A549 (cell line): ENCODE results near the gene GNA15.

Experiments
- BHLHE40 ChIP-seq: IDR thresholded peaks from 2 replicates; pipeline ENCODE4 v1.6.1; 2012; ENCODE audit warnings: low read depth, low read length, inconsistent platforms
- CHD4 ChIP-seq: fragments of 200-600 bp; sonication (generic); IDR thresholded peaks from 2 replicates; pipeline ENCODE4 v1.6.1; 2016; ENCODE audit warnings: antibody characterized with exemption, mild to moderate bottlenecking, borderline replicate concordance
- EP300 ChIP-seq, 2 experiments: fragments of >200 bp; sonication (Bioruptor Twin); formaldehyde crosslinking; IDR thresholded peaks; 2 replicates in 1 of 2; 3 replicates in 1 of 2; pipeline ENCODE4 v1.6.1; 2016 to 2017
- POLR2A ChIP-seq: IDR thresholded peaks from 2 replicates; pipeline ENCODE4 v1.6.1; 2012; ENCODE audit warnings: mild to moderate bottlenecking, low read length
- RARB ChIP-seq: fragments of 250-450 bp; sonication (Bioruptor Pico); IDR thresholded peaks from 2 replicates; pipeline ENCODE4 v1.8.0; 2021; ENCODE audit warnings: mild to moderate bottlenecking, moderate library complexity
- RFX5 ChIP-seq: fragments of 450-650 bp; IDR thresholded peaks from 2 replicates; pipeline ENCODE4 v1.7.1; 2014; ENCODE audit warnings: antibody characterized with exemption, mild to moderate bottlenecking, moderate library complexity
- ZSCAN20 ChIP-seq: fragments of 250-450 bp; sonication (Bioruptor Pico); IDR thresholded peaks from 2 replicates; pipeline ENCODE4 v1.8.0; 2022; ENCODE audit warnings: mild to moderate bottlenecking, moderate library complexity
- TF ChIP-seq, protein P1 (sequence below): fragments of >200 bp; sonication (Bioruptor Twin); formaldehyde crosslinking; IDR thresholded peaks from 3 replicates; pipeline ENCODE4 v1.5.1; 2016
- TF ChIP-seq, protein P2 (sequence below): IDR thresholded peaks from 2 replicates; pipeline ENCODE4 v1.6.1; 2012
- TF ChIP-seq, protein P3 (sequence below): fragments of 200-600 bp; sonication (generic); IDR thresholded peaks from 2 replicates; pipeline ENCODE4 v1.6.1; 2016; ENCODE audit warnings: antibody characterized with exemption, mild to moderate bottlenecking, moderate library complexity
- TF ChIP-seq, protein P4 (sequence below): fragments of >200 bp; sonication (Bioruptor Twin); formaldehyde crosslinking; IDR thresholded peaks from 3 replicates; pipeline ENCODE4 v1.6.1; 2016
- TF ChIP-seq, protein P5 (sequence below): IDR thresholded peaks from 2 replicates; pipeline ENCODE4 v1.6.1; 2012

DNA sequence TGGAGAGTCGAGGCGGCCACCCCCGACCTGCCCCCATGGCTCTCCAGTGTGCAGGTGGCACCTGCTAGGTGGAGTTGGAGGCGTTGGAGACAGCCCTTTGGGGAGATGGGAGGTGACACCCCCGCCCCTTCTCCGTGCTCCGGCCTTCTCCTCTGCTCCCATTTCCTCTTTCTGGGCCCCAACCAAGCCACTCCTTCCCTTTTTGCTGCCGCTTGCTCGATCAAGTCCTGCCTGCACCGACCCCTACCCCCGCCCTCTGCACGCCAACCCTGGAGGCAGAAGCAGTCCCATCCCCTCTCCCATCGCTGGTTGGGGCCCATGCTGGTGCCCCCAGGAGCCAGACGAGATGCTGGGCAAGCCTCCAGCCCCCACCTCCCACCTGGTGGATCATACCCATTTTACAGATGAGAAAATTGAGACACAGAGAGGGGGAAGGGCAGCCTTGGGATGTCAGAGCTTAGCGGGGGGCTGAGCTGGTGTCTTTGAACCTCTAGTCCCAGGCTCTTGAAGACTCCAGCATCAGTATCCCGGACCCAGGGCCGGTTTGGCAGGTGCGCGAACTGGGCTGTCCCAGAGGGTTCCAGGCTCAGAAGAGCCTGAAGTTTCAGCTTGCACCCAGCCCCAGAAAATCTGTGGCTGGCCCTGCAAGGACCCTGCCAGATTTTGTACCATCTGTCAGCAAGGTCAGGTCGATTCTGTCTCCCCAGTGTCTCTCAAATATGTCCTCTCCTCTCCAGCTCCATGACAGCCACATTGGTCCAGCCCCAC is 10.3 kb downstream of the GNA15 start:
- TF ChIP-seq, protein P1, sequence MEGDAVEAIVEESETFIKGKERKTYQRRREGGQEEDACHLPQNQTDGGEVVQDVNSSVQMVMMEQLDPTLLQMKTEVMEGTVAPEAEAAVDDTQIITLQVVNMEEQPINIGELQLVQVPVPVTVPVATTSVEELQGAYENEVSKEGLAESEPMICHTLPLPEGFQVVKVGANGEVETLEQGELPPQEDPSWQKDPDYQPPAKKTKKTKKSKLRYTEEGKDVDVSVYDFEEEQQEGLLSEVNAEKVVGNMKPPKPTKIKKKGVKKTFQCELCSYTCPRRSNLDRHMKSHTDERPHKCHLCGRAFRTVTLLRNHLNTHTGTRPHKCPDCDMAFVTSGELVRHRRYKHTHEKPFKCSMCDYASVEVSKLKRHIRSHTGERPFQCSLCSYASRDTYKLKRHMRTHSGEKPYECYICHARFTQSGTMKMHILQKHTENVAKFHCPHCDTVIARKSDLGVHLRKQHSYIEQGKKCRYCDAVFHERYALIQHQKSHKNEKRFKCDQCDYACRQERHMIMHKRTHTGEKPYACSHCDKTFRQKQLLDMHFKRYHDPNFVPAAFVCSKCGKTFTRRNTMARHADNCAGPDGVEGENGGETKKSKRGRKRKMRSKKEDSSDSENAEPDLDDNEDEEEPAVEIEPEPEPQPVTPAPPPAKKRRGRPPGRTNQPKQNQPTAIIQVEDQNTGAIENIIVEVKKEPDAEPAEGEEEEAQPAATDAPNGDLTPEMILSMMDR: no peak
- TF ChIP-seq, protein P2, sequence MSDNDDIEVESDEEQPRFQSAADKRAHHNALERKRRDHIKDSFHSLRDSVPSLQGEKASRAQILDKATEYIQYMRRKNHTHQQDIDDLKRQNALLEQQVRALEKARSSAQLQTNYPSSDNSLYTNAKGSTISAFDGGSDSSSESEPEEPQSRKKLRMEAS: no peak
- TF ChIP-seq RARB: no peak
- no peak for TF ChIP-seq BHLHE40
- no peak for TF ChIP-seq POLR2A
- TF ChIP-seq, protein P3, sequence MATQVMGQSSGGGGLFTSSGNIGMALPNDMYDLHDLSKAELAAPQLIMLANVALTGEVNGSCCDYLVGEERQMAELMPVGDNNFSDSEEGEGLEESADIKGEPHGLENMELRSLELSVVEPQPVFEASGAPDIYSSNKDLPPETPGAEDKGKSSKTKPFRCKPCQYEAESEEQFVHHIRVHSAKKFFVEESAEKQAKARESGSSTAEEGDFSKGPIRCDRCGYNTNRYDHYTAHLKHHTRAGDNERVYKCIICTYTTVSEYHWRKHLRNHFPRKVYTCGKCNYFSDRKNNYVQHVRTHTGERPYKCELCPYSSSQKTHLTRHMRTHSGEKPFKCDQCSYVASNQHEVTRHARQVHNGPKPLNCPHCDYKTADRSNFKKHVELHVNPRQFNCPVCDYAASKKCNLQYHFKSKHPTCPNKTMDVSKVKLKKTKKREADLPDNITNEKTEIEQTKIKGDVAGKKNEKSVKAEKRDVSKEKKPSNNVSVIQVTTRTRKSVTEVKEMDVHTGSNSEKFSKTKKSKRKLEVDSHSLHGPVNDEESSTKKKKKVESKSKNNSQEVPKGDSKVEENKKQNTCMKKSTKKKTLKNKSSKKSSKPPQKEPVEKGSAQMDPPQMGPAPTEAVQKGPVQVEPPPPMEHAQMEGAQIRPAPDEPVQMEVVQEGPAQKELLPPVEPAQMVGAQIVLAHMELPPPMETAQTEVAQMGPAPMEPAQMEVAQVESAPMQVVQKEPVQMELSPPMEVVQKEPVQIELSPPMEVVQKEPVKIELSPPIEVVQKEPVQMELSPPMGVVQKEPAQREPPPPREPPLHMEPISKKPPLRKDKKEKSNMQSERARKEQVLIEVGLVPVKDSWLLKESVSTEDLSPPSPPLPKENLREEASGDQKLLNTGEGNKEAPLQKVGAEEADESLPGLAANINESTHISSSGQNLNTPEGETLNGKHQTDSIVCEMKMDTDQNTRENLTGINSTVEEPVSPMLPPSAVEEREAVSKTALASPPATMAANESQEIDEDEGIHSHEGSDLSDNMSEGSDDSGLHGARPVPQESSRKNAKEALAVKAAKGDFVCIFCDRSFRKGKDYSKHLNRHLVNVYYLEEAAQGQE: no peak
- no peak for TF ChIP-seq ZSCAN20 (CRISPR knock-in tag)
- no peak for TF ChIP-seq RFX5
- TF ChIP-seq EP300 (IDR thresholded peaks at IDR 0.05): no peak
- TF ChIP-seq, protein P4, sequence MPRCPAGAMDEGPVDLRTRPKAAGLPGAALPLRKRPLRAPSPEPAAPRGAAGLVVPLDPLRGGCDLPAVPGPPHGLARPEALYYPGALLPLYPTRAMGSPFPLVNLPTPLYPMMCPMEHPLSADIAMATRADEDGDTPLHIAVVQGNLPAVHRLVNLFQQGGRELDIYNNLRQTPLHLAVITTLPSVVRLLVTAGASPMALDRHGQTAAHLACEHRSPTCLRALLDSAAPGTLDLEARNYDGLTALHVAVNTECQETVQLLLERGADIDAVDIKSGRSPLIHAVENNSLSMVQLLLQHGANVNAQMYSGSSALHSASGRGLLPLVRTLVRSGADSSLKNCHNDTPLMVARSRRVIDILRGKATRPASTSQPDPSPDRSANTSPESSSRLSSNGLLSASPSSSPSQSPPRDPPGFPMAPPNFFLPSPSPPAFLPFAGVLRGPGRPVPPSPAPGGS: no peak
- no peak for TF ChIP-seq CHD4
- TF ChIP-seq, protein P5, sequence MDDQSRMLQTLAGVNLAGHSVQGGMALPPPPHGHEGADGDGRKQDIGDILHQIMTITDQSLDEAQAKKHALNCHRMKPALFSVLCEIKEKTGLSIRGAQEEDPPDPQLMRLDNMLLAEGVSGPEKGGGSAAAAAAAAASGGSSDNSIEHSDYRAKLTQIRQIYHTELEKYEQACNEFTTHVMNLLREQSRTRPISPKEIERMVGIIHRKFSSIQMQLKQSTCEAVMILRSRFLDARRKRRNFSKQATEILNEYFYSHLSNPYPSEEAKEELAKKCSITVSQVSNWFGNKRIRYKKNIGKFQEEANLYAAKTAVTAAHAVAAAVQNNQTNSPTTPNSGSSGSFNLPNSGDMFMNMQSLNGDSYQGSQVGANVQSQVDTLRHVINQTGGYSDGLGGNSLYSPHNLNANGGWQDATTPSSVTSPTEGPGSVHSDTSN: no peak
